ENCODE measurements around the gene EFNA2. TPM values are rescaled to one million over a fixed set of nuclear protein-coding genes. Genes with fewer than 3 reads are reported as not detected.

The EFNA2 gene
- total RNA-seq, 4 donors from 2014 or later: not detected

DNA sequence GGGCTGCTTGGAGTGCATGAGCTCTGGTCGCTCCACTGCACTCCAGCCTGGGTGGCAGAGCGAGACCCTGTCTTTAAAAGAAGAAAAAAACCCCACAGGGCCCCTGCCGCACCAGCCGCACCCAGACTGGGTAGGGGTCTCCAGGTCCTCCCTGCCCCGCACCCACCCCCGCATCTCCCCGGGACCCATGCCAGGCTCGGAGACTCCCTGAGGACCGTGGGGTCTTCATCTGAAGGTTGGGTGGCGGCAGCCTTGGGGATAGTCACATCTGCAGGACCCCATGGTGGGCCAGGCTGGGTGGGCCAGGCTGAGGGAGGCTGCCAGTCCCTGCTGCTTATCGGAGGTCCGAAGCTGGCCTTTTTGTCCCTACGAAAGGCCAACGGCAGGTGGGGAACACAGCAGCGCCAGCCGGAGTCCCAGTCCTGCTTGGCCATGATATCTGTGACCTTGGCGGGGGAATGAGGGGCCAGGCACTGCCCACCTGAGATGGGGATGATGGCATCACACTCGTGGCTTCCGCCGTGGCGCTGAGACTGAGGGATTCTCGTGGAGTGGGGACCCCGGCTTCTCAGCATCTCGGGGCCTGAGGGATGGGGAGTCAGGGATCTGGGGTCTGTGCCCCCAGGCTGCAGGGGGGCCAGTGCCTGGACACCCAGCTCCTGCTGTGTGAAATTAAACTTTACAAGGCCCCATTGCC, 11.1 kb downstream of the EFNA2 start:
- 83 to 89% methylated on average over 24 of the region's 24 CpGs for WGBS, 2 donors
- TF ChIP-seq, protein P1, sequence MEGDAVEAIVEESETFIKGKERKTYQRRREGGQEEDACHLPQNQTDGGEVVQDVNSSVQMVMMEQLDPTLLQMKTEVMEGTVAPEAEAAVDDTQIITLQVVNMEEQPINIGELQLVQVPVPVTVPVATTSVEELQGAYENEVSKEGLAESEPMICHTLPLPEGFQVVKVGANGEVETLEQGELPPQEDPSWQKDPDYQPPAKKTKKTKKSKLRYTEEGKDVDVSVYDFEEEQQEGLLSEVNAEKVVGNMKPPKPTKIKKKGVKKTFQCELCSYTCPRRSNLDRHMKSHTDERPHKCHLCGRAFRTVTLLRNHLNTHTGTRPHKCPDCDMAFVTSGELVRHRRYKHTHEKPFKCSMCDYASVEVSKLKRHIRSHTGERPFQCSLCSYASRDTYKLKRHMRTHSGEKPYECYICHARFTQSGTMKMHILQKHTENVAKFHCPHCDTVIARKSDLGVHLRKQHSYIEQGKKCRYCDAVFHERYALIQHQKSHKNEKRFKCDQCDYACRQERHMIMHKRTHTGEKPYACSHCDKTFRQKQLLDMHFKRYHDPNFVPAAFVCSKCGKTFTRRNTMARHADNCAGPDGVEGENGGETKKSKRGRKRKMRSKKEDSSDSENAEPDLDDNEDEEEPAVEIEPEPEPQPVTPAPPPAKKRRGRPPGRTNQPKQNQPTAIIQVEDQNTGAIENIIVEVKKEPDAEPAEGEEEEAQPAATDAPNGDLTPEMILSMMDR (IDR thresholded peaks at IDR 0.05): no peak
- TF ChIP-seq POLR2A (IDR thresholded peaks at IDR 0.05): no peak
- DNase-seq (ENCODE audit: low spot score in 2 of 2): no peak
- H3K4me3 ChIP-seq (ENCODE audit: low read depth, poor library complexity, severe bottlenecking): no peak overlapping the region
- intact Hi-C loops (cut with DNase I; ENCODE audit: low total_unique reads): no loop called here

DNA sequence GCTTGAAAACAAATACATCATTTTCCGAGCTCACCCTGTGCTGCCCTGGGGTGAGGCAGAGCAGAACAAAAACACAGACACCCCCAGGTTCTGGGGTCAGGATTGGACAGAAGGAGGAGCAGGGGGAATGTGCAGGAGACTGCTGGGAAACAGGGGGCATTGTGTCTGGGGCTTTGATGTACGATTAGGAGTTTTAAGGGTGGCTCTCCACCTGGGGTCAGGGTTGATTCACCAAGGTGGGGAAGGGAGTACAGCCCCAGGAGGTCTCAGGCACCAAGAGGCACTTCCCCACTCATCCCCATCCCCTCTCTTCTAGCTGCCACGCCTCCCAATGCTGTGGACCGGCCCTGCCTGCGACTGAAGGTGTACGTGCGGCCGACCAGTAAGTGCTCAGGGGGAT, 12.6 kb downstream of the EFNA2 start:
- 91 to 94% methylated on average over 8 of the region's 8 CpGs for WGBS, 2 donors
- intact Hi-C loops (cut with DNase I; ENCODE audit: low total_unique reads): no loop called here

DNA sequence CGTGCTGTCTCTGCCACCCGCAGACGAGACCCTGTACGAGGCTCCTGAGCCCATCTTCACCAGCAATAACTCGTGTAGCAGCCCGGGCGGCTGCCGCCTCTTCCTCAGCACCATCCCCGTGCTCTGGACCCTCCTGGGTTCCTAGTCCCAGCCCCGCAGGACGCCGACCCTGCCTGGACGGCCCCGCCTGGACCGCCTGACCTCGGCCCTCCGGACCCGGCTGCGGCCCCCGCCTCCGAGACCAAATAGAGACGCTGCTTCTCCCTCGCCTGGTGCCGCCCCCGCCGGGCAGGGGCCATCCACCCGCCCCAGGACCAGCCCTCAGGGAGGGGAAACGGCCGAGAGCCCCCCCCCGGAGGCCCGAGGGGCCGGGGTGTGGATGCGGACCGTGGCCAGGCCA, 14.1 kb downstream of the EFNA2 start:
- no peak overlapping the region for H3K4me3 ChIP-seq (ENCODE audit: low read depth, poor library complexity, severe bottlenecking)
- intact Hi-C loops (cut with DNase I; ENCODE audit: low total_unique reads): no loop called here
- TF ChIP-seq POLR2A (IDR thresholded peaks at IDR 0.05): no peak
- TF ChIP-seq, protein P1 (IDR thresholded peaks at IDR 0.05): no peak
- WGBS, 2 donors: 64 to 70% methylated on average over 32 to 34 of the region's 34 CpGs
- DNase-seq (ENCODE audit: low spot score in 2 of 2): no peak

More for the DNA sequence above, 12.6 kb downstream of the EFNA2 start:
- H3K4me3 ChIP-seq (ENCODE audit: low read depth, poor library complexity, severe bottlenecking): no peak overlapping the region
- DNase-seq (ENCODE audit: low spot score in 2 of 2): no peak
- no peak for TF ChIP-seq POLR2A (IDR thresholded peaks at IDR 0.05)
- TF ChIP-seq, protein P1 (IDR thresholded peaks at IDR 0.05): no peak

DNA sequence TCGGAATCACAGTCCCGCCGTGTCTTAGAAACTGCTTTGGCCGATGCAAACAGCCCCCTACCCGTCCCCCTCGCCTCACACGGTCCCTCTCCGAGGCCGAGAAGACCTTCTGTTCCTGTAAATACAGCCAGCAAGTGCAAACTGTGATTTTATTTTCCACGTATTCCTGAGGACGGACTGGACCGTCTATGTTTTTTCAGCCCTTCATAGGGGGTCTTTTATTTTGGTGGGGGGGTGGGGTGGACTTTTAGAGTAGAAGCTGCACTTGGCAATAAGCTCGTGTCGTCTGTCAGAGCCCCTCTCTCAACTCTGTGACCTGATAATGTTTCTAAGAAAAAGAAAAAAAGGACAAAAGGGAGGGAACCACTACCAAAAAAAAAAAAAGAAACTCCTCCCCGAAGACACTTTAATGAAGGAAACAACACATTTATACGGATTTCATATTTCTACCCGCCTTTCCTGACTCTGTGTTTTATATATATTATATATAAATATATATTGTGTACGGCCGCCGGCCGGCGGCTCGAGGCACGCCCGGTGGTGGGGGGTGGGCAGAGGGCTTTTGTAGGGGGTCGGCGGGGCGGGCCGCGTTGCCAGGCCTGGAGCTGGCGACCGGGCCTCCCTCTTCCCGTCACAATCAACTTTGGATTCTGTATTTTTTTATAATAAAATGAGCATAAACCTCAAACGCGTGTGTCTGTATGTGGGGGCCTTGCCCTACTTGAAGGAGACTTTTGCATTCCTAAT, 15.2 kb downstream of the EFNA2 start:
- intact Hi-C loops (cut with DNase I; ENCODE audit: low total_unique reads): no loop called here
- H3K4me3 ChIP-seq (ENCODE audit: low read depth, poor library complexity, severe bottlenecking): no peak overlapping the region
- DNase-seq (ENCODE audit: low spot score in 2 of 2): no peak
- TF ChIP-seq, protein P1 (IDR thresholded peaks at IDR 0.05): no peak
- TF ChIP-seq POLR2A (IDR thresholded peaks at IDR 0.05): no peak
- 82 to 84% methylated on average over 35 of the region's 35 CpGs for WGBS, 2 donors

DNA sequence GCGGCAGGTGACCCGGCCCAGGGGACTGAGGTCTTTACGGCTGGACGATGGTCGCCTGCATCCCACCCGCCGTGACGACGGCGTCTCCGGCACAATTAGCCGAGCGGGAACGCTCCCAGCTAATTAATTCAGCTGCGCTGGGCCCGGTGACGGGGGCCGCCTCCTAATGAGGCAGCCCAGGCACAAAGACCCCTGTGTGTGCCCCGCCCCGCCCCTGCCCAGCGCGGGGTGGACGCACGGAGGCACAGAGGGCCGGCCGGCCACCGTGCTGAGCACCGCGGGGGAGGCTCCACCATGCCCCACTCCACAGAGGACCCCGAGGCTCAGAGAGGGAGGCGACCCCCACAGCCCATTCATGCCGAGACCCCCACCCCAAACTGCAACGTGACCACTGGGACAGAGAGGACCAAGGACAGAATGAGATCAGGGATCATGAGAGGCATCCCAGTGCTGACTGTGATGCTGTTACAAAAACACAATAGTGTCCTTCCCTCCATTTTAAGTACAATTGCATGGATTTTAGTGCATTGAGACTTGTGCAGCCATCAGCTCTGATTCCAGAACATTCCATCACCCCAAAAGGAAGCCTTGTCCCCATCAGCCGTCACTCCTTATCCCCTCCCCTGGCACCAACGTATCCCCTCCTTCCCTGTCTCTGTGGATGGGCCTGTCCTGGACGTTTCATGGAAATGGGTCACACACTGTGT, 17.0 kb downstream of the EFNA2 start:
- no peak overlapping the region for H3K4me3 ChIP-seq (ENCODE audit: low read depth, poor library complexity, severe bottlenecking)
- DNase-seq (ENCODE audit: low spot score in 2 of 2): no peak
- no peak for TF ChIP-seq POLR2A (IDR thresholded peaks at IDR 0.05)
- TF ChIP-seq, protein P1 (IDR thresholded peaks at IDR 0.05): no peak
- 63 to 72% methylated on average over 34 to 35 of the region's 36 CpGs for WGBS, 2 donors
- intact Hi-C loops (cut with DNase I; ENCODE audit: low total_unique reads): no loop called here
